ENCODE measurements around the gene ZNF555. TPM values are rescaled to one million over a fixed set of nuclear protein-coding genes. Genes with fewer than 3 reads are reported as not detected.

Gene ZNF555
- total RNA-seq, 4 donors from 2014 or later: 4.6 to 22.7 (median 17.7) TPM

DNA sequence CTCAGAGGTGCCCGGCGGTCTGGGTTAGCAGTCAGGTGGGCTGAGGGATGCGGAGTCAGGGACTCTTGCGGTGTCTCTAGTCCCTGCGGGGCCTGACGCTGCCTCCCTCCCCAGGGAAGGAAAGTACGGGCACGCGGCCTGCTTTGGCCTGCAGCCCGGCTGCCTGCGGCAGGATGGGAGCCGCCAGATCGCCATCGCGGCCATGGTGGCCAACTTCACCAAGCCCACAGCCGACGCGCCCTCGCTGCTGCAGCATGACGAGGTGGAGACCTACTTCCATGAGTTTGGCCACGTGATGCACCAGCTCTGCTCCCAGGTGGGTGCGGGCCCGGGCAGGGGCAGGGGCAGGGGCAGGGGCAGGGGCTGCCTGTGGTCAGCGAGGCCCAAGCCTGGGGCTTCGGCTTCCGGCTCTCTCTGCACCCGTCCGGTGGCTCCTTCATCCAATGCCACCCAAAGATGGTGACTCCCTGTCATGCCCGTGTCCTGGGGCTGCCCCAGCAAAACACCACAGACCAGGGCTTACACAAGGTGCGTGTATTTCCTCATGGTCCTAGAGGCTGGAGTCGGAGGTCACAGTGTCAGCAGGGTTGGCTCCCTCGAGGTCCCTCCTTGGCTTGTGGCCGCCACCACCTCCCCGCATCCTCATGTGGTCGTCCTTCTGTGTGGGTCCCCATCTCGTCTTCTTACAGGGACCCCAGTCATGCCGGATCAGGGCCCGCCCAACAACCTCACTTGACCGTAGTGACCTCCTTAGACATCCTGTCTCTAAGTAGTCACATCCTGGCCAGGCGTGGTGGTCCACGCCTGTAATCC lies 32.9 kb upstream of the ZNF555 start:
- intact Hi-C loops (cut with DNase I; ENCODE audit: low total_unique reads): no loop called here
- no peaks in the 10 kb centered on the region for H3K9me3 ChIP-seq
- no peak overlapping the region for H3K4me3 ChIP-seq
- no peak overlapping the region for H3K27ac ChIP-seq
- H3K27me3 ChIP-seq: no peaks in the 10 kb centered on the region
- DNase-seq: no peak
- H3K4me1 ChIP-seq: no peaks in the 10 kb centered on the region
- TF ChIP-seq, protein P1, sequence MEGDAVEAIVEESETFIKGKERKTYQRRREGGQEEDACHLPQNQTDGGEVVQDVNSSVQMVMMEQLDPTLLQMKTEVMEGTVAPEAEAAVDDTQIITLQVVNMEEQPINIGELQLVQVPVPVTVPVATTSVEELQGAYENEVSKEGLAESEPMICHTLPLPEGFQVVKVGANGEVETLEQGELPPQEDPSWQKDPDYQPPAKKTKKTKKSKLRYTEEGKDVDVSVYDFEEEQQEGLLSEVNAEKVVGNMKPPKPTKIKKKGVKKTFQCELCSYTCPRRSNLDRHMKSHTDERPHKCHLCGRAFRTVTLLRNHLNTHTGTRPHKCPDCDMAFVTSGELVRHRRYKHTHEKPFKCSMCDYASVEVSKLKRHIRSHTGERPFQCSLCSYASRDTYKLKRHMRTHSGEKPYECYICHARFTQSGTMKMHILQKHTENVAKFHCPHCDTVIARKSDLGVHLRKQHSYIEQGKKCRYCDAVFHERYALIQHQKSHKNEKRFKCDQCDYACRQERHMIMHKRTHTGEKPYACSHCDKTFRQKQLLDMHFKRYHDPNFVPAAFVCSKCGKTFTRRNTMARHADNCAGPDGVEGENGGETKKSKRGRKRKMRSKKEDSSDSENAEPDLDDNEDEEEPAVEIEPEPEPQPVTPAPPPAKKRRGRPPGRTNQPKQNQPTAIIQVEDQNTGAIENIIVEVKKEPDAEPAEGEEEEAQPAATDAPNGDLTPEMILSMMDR (IDR thresholded peaks at IDR 0.05): no peak
- no peak for TF ChIP-seq POLR2A (IDR thresholded peaks at IDR 0.05)
- H3K36me3 ChIP-seq: no peaks in the 10 kb centered on the region

DNA sequence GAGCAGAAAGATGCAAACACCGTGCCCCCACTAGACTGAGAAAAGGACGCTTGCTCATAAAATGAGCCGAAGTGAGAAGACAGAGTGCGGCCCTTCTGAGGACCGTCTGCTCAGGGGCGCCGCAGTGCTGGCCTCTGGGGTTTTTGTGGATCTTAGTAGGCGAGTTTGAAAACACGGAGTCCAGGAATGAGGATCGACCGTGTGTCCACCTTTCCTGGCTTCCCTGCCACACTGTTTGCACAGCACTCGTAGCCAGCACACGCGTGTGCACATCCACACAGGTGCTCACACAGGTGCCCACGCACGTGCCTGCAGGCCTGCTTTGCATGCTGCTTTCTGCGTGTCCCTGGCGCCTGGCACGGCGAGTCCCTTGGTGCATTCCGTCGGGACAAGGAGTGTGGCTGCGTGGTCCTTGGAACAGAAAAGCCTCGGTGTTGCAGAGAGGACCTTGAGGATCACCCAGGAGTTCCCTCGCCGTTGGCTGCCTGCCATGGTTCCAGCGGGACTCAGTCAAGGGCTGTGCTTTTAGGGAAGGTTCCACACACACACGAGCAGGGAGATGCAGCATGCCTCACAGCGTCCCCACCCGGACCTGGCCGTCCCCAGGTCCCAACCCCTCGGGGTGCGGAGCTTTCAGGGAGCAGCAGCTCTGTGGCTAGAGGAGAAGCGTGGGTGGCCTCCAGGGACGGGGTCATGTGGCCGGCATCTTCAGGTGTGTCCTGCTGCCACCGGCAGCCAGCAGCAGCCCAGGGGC lies 31.7 kb upstream of the ZNF555 start:
- Histone ChIP-seq H3K9me3 (no peaks in the 10 kb centered on the region), H3K27ac (no peak overlapping the region), H3K4me1 (no peaks in the 10 kb centered on the region), H3K4me3 (no peak overlapping the region), H3K27me3 (no peaks in the 10 kb centered on the region), H3K36me3 (no peaks in the 10 kb centered on the region)
- no peak for TF ChIP-seq POLR2A (IDR thresholded peaks at IDR 0.05)
- TF ChIP-seq, protein P1 (IDR thresholded peaks at IDR 0.05): no peak
- DNase-seq: no peak
- intact Hi-C loops (cut with DNase I; ENCODE audit: low total_unique reads): no loop called here

DNA sequence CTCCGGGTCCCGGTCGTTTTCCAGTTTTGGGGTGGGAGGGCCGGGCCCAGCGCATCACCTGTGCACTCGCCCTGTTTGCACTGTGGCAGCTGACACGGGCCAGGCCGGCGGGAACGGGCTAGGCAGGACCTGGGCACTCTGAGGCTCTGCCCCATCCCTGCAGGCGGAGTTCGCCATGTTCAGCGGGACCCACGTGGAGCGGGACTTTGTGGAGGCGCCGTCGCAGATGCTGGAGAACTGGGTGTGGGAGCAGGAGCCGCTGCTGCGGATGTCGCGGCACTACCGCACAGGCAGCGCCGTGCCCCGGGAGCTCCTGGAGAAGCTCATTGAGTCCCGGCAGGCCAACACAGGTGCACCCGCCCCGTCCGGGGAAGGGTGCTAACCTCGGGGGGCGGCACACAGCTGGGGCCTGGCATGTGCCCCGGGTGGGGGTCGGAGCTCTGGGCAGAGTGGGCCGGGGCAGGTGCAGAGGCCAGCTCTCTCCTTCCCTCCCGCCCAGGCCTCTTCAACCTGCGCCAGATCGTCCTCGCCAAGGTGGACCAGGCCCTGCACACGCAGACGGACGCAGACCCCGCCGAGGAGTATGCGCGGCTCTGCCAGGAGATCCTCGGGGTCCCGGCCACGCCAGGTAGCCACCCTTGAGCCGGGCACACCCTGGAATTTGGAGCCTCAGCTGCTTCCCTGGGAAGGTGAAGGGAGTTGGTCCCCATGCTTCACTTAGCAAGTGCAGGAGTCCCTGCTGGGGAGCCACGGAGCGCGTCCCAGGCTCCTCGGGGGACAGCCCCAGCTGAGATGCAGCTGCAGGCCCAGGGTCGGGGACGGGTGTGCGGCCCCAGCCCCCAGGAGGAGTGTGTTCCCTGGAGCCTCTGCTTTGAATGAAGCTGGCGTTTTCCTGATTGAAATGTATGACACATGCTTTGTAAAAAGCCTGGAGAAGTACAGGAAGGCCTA lies 30.9 kb upstream of the ZNF555 start:
- Histone ChIP-seq H3K4me1 (no peaks in the 10 kb centered on the region), H3K27me3 (no peaks in the 10 kb centered on the region), H3K4me3 (no peak overlapping the region), H3K36me3 (no peaks in the 10 kb centered on the region), H3K27ac (no peak overlapping the region), H3K9me3 (no peaks in the 10 kb centered on the region)
- no peak for DNase-seq
- no peak for TF ChIP-seq POLR2A (IDR thresholded peaks at IDR 0.05)
- TF ChIP-seq, protein P1 (IDR thresholded peaks at IDR 0.05): no peak
- intact Hi-C loops (cut with DNase I; ENCODE audit: low total_unique reads): no loop called here

DNA sequence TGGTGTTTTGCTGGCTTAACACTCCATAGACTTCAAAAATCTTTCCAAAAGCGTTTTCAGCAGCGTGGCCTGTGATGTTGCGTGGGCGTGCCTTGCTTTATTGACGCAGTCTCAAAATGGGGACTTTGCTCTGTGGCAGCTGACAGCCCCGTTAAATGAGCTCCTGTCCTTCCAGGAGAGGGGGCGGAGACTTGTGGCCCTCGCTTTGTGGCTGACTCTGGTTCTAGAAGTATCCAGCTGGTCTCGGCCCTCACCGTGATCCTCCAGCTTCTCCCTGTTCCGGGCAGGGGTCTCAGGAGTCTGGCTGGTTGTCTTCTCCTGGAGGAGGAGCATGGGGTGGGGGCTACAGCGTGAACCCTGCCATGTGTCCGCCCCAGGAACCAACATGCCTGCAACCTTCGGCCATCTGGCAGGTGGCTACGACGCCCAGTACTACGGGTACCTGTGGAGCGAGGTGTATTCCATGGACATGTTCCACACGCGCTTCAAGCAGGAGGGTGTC lies 30.0 kb upstream of the ZNF555 start:
- Histone ChIP-seq H3K27me3 (no peaks in the 10 kb centered on the region), H3K27ac (no peak overlapping the region), H3K4me1 (no peaks in the 10 kb centered on the region), H3K4me3 (no peak overlapping the region), H3K36me3 (no peaks in the 10 kb centered on the region), H3K9me3 (no peaks in the 10 kb centered on the region)
- intact Hi-C loops (cut with DNase I; ENCODE audit: low total_unique reads): no loop called here
- DNase-seq: no peak
- no peak for TF ChIP-seq POLR2A (IDR thresholded peaks at IDR 0.05)
- TF ChIP-seq, protein P1 (IDR thresholded peaks at IDR 0.05): no peak

All from uterus (tissue), 4 donors.